Spinal cord (tissue), 10 donors: Measurements from ENCODE around the gene DUOXA1. TPM values are rescaled to one million over a fixed set of nuclear protein-coding genes. Genes with fewer than 3 reads are reported as not detected.

Source experiments
- DNase-seq, 6 donors: peaks; one replicate each; pipeline versions ENCODE4 v3.0.0 to v3.0.0-alpha.2; 2013 to 2015; ENCODE audit warnings: low spot score in 6 of 6, low read depth in 4 of 6
- H3K27ac ChIP-seq: one replicate; pipeline ENCODE4 v1.5.1; 2013; ENCODE audit warnings: low read depth, low read length, control low read depth
- H3K27me3 ChIP-seq: one replicate; pipeline ENCODE4 v1.6.1; 2013; ENCODE audit warnings: low read length; ENCODE audit not compliant: control insufficient read depth, insufficient read depth
- H3K36me3 ChIP-seq: one replicate; pipeline ENCODE4 v1.6.1; 2013; ENCODE audit warnings: low read length; ENCODE audit not compliant: control insufficient read depth, insufficient read depth
- H3K4me1 ChIP-seq: one replicate; pipeline ENCODE4 v1.6.1; 2013; ENCODE audit warnings: low read length; ENCODE audit not compliant: control insufficient read depth, insufficient read depth
- H3K4me3 ChIP-seq: one replicate; pipeline ENCODE4 v1.5.1; 2013; ENCODE audit warnings: low read depth, low read length, control low read depth
- H3K9me3 ChIP-seq: one replicate; pipeline ENCODE4 v1.6.1; 2013; ENCODE audit warnings: low read length; ENCODE audit not compliant: control insufficient read depth, insufficient read depth
- WGBS: methylation state at CpG from one replicate; pipeline ENCODE4 v1.1.5; 2013; ENCODE audit warnings: missing lambda C conversion rate; ENCODE audit not compliant: insufficient coverage; 5-methylcytosine and 5-hydroxymethylcytosine counted together
- polyA plus RNA-seq, 2 donors: library from polyadenylated mRNA; unstranded; fragments of 120-200 nt; gene quantifications; one replicate each; pipeline ENCODE4 v1.2.1, GENCODE V29; 2013; ENCODE audit not compliant: insufficient read length in 2 of 2
- total RNA-seq, 2 donors: library from RNA; depleted of rRNA in 1 of 2; stranded (reverse); fragments of 120-200 nt in 1 of 2; fragments of >200 nt in 1 of 2; gene quantifications; one replicate each; pipeline versions ENCODE4 v1.2.3 to v1.2.4, GENCODE V29; 2013 to 2014
- donor health status: healthy.

The DUOXA1 gene
- total and polyA plus RNA-seq, 4 donors = 0.11 TPM; not detected in 3

- no peaks in the 10 kb centered on the region for H3K9me3 ChIP-seq
- no peak overlapping the region for H3K4me3 ChIP-seq
- no peaks in the 10 kb centered on the region for H3K27me3 ChIP-seq
- DNase-seq = no peak
- H3K4me1 ChIP-seq = peaks cover 15% of the 10 kb centered on the region
- 78% methylated on average over 5 of the region's 8 CpGs for WGBS
- H3K27ac ChIP-seq = no peak overlapping the region
- H3K36me3 ChIP-seq = peaks cover 10% of the 10 kb centered on the region
These were observed 26.1 kb upstream of the DUOXA1 start for GRCh38 chr15:45155739-45156138.

- Histone ChIP-seq H3K4me1 (peaks cover 10% of the 10 kb centered on the region), H3K27me3 (no peaks in the 10 kb centered on the region), H3K4me3 (no peak overlapping the region), H3K9me3 (no peaks in the 10 kb centered on the region), H3K36me3 (peaks cover 10% of the 10 kb centered on the region), H3K27ac (no peak overlapping the region)
- 95% methylated on average over 30 of the region's 36 CpGs for WGBS
- no peak for DNase-seq
These were observed 22.5 kb upstream of the DUOXA1 start for GRCh38 chr15:45151998-45152828.

GRCh38 chr15:45150997-45151396 is 21.3 kb upstream of the DUOXA1 start:
- H3K9me3 ChIP-seq = no peaks in the 10 kb centered on the region
- no peak overlapping the region for H3K27ac ChIP-seq
- WGBS = 87% methylated on average over 6 of the region's 6 CpGs
- no peak for DNase-seq
- H3K27me3 ChIP-seq = no peaks in the 10 kb centered on the region
- peaks cover 10% of the 10 kb centered on the region for H3K36me3 ChIP-seq
- no peak overlapping the region for H3K4me3 ChIP-seq
- peaks cover 5% of the 10 kb centered on the region for H3K4me1 ChIP-seq

- no peak for DNase-seq
- H3K4me1 ChIP-seq = peaks cover 5% of the 10 kb centered on the region
- WGBS = 81% methylated on average over 5 of the region's 6 CpGs
- H3K4me3 ChIP-seq = no peak overlapping the region
- H3K27me3 ChIP-seq = no peaks in the 10 kb centered on the region
- no peaks in the 10 kb centered on the region for H3K9me3 ChIP-seq
- no peak overlapping the region for H3K27ac ChIP-seq
- H3K36me3 ChIP-seq = peaks cover 10% of the 10 kb centered on the region
These were observed 20.8 kb upstream of the DUOXA1 start for GRCh38 chr15:45150481-45150880.

DNA sequence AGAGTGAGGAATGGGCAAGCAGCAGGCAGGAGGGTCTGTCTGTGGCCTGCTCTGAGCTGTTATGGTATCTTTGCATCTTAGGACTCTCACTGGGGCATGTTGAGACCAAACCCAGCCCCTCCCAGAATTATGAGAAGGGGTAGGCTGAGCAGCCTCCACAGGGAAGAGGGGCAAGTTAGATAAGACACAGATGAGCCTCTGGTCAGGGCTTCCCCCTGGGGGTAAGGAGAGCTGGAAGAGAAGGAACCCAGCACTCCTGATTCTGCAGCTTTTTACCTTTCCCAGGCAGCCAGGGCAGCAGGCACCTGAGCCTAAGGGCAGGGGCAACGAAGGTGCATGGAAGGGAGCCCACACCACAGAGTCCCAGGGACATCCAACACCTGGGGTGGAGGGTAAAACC is 19.4 kb upstream of the DUOXA1 start:
- Histone ChIP-seq H3K4me3 (no peak overlapping the region), H3K36me3 (peaks cover 10% of the 10 kb centered on the region), H3K27ac (no peak overlapping the region), H3K27me3 (no peaks in the 10 kb centered on the region), H3K4me1 (peaks cover 3% of the 10 kb centered on the region), H3K9me3 (no peaks in the 10 kb centered on the region)
- DNase-seq = no peak
- WGBS = no CpG with 5 or more reads among the region's 1 CpG

GRCh38 chr15:45148076-45149059 is 18.7 kb upstream of the DUOXA1 start:
- no peaks in the 10 kb centered on the region for H3K9me3 ChIP-seq
- 100% methylated on average over 6 of the region's 12 CpGs for WGBS
- no peaks in the 10 kb centered on the region for H3K4me1 ChIP-seq

DNA sequence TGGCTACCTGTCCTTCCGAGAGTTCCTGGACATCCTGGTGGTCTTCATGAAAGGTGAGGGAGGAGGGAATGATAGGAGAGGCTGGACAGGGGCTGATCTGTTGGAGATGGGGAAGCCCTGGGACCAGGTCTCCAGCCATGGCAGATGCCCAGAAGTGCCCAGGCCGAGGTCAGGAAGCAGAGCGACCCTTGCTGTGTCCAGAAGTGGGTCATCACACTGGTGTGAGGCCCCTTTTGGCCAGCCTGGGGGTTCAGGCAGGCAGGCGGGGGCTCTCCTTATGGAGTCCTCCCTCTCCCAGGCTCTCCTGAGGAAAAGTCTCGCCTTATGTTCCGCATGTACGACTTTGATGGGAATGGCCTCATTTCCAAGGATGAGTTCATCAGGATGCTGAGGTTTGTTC is 17.9 kb upstream of the DUOXA1 start:
- Histone ChIP-seq H3K27ac (no peak overlapping the region), H3K9me3 (no peaks in the 10 kb centered on the region), H3K4me1 (no peaks in the 10 kb centered on the region), H3K36me3 (peaks cover 10% of the 10 kb centered on the region), H3K27me3 (no peaks in the 10 kb centered on the region), H3K4me3 (no peak overlapping the region)
- no peak for DNase-seq
- 100% methylated on average over 3 of the region's 7 CpGs for WGBS

More at GRCh38 chr15:45148076-45149059, 18.7 kb upstream of the DUOXA1 start:
- DNase-seq = no peak
- no peak overlapping the region for H3K4me3 ChIP-seq
- H3K27ac ChIP-seq = no peak overlapping the region
- peaks cover 10% of the 10 kb centered on the region for H3K36me3 ChIP-seq
- H3K27me3 ChIP-seq = no peaks in the 10 kb centered on the region

DNA sequence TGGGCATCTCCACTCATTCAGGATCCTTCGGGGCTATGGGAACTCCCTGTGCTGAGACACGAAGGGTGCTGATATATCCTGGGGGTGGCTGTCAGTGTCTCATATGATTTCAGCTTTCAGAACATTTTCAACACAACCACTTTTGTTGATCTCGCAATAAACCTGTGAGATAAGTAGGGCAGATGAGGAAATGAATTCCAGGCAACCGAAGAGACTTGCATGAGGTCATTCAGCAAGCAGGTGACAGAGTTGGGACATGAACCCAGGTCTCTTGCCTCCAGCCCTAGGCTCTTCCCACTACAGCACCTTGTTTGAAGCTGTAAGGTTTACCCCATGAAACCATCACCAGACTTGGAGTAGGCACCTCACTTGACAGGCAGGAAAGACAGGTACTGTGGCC is 16.7 kb upstream of the DUOXA1 start:
- H3K36me3 ChIP-seq = no peaks in the 10 kb centered on the region
- no peaks in the 10 kb centered on the region for H3K4me1 ChIP-seq
- 100% methylated on average over 1 of the region's 4 CpGs for WGBS
- no peaks in the 10 kb centered on the region for H3K27me3 ChIP-seq
- no peak overlapping the region for H3K4me3 ChIP-seq
- H3K27ac ChIP-seq = no peak overlapping the region
- H3K9me3 ChIP-seq = no peaks in the 10 kb centered on the region
- DNase-seq = no peak

GRCh38 chr15:45144775-45145174 is 15.1 kb upstream of the DUOXA1 start:
- 67% methylated on average over 8 of the region's 9 CpGs for WGBS
- no peaks in the 10 kb centered on the region for H3K9me3 ChIP-seq
- no peaks in the 10 kb centered on the region for H3K4me1 ChIP-seq
- H3K27me3 ChIP-seq = no peaks in the 10 kb centered on the region
- H3K36me3 ChIP-seq = no peaks in the 10 kb centered on the region
- no peak overlapping the region for H3K27ac ChIP-seq
- no peak overlapping the region for H3K4me3 ChIP-seq
- DNase-seq = no peak
